ENCODE measurements around the gene NFIX.
A peak's percentile ranks its signal among the peaks of the same experiment; 100 is the strongest.

Gene NFIX

GRCh38 chr19:13079542-13079986, 84.3 kb downstream of the NFIX start:
- DNase-seq (ENCODE audit: low spot score in 2 of 2) = no peak
- no peak for ATAC-seq (replicated peaks; ENCODE audit: extremely low read depth, poor library complexity, severe bottlenecking)
- Mint-ChIP-seq H3K9me3 (no peaks in the 10 kb centered on the region), H3K36me3 (ENCODE audit: insufficient read depth) (no peaks in the 10 kb centered on the region), H3K4me3 (no peak overlapping the region), H3K27ac (ENCODE audit: low read depth) (no peak overlapping the region), H3K4me1 (no peaks in the 10 kb centered on the region), H3K27me3 (no peaks in the 10 kb centered on the region)

- H3K4me3 Mint-ChIP-seq = no peak overlapping the region
- H3K27me3 Mint-ChIP-seq = no peaks in the 10 kb centered on the region
- DNase-seq (ENCODE audit: low spot score in 2 of 2) (no peak), ATAC-seq (replicated peaks; ENCODE audit: extremely low read depth, poor library complexity, severe bottlenecking) (no peak)
- no peak overlapping the region for H3K27ac Mint-ChIP-seq (ENCODE audit: low read depth)
- H3K36me3 Mint-ChIP-seq (ENCODE audit: insufficient read depth) = no peaks in the 10 kb centered on the region
- H3K9me3 Mint-ChIP-seq = no peaks in the 10 kb centered on the region
- H3K4me1 Mint-ChIP-seq = no peaks in the 10 kb centered on the region
Observed at GRCh38 chr19:13082192-13083007, 87.1 kb downstream of the NFIX start.

- Mint-ChIP-seq H3K4me3 (no peak overlapping the region), H3K27me3 (no peaks in the 10 kb centered on the region), H3K36me3 (ENCODE audit: insufficient read depth) (no peaks in the 10 kb centered on the region), H3K9me3 (no peaks in the 10 kb centered on the region), H3K27ac (ENCODE audit: low read depth) (no peak overlapping the region), H3K4me1 (no peaks in the 10 kb centered on the region)
- ATAC-seq (replicated peaks; ENCODE audit: extremely low read depth, poor library complexity, severe bottlenecking) (no peak), DNase-seq (ENCODE audit: low spot score in 2 of 2) (no peak)
Observed at GRCh38 chr19:13083008-13083404, 87.7 kb downstream of the NFIX start.

GRCh38 chr19:13083627-13084026, 88.4 kb downstream of the NFIX start:
- no peak for DNase-seq (ENCODE audit: low spot score in 2 of 2)
- Mint-ChIP-seq H3K4me1 (no peaks in the 10 kb centered on the region), H3K27ac (ENCODE audit: low read depth) (no peak overlapping the region), H3K36me3 (ENCODE audit: insufficient read depth) (no peaks in the 10 kb centered on the region), H3K27me3 (no peaks in the 10 kb centered on the region), H3K4me3 (no peak overlapping the region), H3K9me3 (no peaks in the 10 kb centered on the region)
- ATAC-seq (replicated peaks; ENCODE audit: extremely low read depth, poor library complexity, severe bottlenecking) = no peak

- Mint-ChIP-seq H3K27me3 (no peaks in the 10 kb centered on the region), H3K4me1 (no peaks in the 10 kb centered on the region), H3K9me3 (no peaks in the 10 kb centered on the region), H3K36me3 (ENCODE audit: insufficient read depth) (no peaks in the 10 kb centered on the region), H3K4me3 (no peak overlapping the region), H3K27ac (ENCODE audit: low read depth) (no peak overlapping the region)
- DNase-seq (ENCODE audit: low spot score in 2 of 2) = no peak
- no peak for ATAC-seq (replicated peaks; ENCODE audit: extremely low read depth, poor library complexity, severe bottlenecking)
Observed at GRCh38 chr19:13085666-13086065, 90.4 kb downstream of the NFIX start.

- ATAC-seq (replicated peaks; ENCODE audit: extremely low read depth, poor library complexity, severe bottlenecking) (no peak), DNase-seq (ENCODE audit: low spot score in 2 of 2) (no peak)
- no peaks in the 10 kb centered on the region for H3K9me3 Mint-ChIP-seq
- no peaks in the 10 kb centered on the region for H3K4me1 Mint-ChIP-seq
- H3K36me3 Mint-ChIP-seq (ENCODE audit: insufficient read depth) = no peaks in the 10 kb centered on the region
- no peak overlapping the region for H3K4me3 Mint-ChIP-seq
- H3K27me3 Mint-ChIP-seq = no peaks in the 10 kb centered on the region
- no peak overlapping the region for H3K27ac Mint-ChIP-seq (ENCODE audit: low read depth)
Observed at GRCh38 chr19:13086341-13086740, 91.1 kb downstream of the NFIX start.

GRCh38 chr19:13087295-13087694, 92.0 kb downstream of the NFIX start:
- ATAC-seq (replicated peaks; ENCODE audit: extremely low read depth, poor library complexity, severe bottlenecking) (no peak), DNase-seq (ENCODE audit: low spot score in 2 of 2) (no peak)
- no peaks in the 10 kb centered on the region for H3K36me3 Mint-ChIP-seq (ENCODE audit: insufficient read depth)
- H3K4me3 Mint-ChIP-seq = no peak overlapping the region
- no peaks in the 10 kb centered on the region for H3K4me1 Mint-ChIP-seq
- no peaks in the 10 kb centered on the region for H3K9me3 Mint-ChIP-seq
- H3K27ac Mint-ChIP-seq (ENCODE audit: low read depth) = no peak overlapping the region
- no peaks in the 10 kb centered on the region for H3K27me3 Mint-ChIP-seq

- no peaks in the 10 kb centered on the region for H3K4me1 Mint-ChIP-seq
Observed at GRCh38 chr19:13087795-13088537, 92.7 kb downstream of the NFIX start.

GRCh38 chr19:13089139-13089856, 94.0 kb downstream of the NFIX start:
- no peaks in the 10 kb centered on the region for H3K4me1 Mint-ChIP-seq
- no peak for DNase-seq (ENCODE audit: low spot score in 2 of 2)
- peak; percentile 49 for ATAC-seq (replicated peaks; ENCODE audit: extremely low read depth, poor library complexity, severe bottlenecking)
- no peak overlapping the region for H3K27ac Mint-ChIP-seq (ENCODE audit: low read depth)
- H3K27me3 Mint-ChIP-seq = no peaks in the 10 kb centered on the region
- H3K4me3 Mint-ChIP-seq = no peak overlapping the region
- no peaks in the 10 kb centered on the region for H3K36me3 Mint-ChIP-seq (ENCODE audit: insufficient read depth)
- H3K9me3 Mint-ChIP-seq = no peaks in the 10 kb centered on the region

More at GRCh38 chr19:13087795-13088537, 92.7 kb downstream of the NFIX start:
- no peaks in the 10 kb centered on the region for H3K9me3 Mint-ChIP-seq
- ATAC-seq (replicated peaks; ENCODE audit: extremely low read depth, poor library complexity, severe bottlenecking) (no peak), DNase-seq (ENCODE audit: low spot score in 2 of 2) (no peak)
- no peaks in the 10 kb centered on the region for H3K36me3 Mint-ChIP-seq (ENCODE audit: insufficient read depth)
- H3K27me3 Mint-ChIP-seq = no peaks in the 10 kb centered on the region
- no peak overlapping the region for H3K4me3 Mint-ChIP-seq
- no peak overlapping the region for H3K27ac Mint-ChIP-seq (ENCODE audit: low read depth)

GRCh38 chr19:13089857-13090507, 94.7 kb downstream of the NFIX start:
- ATAC-seq (replicated peaks; ENCODE audit: extremely low read depth, poor library complexity, severe bottlenecking) = no peak
- no peaks in the 10 kb centered on the region for H3K9me3 Mint-ChIP-seq
- no peaks in the 10 kb centered on the region for H3K36me3 Mint-ChIP-seq (ENCODE audit: insufficient read depth)
- no peak overlapping the region for H3K4me3 Mint-ChIP-seq
- no peak for DNase-seq (ENCODE audit: low spot score in 2 of 2)
- no peak overlapping the region for H3K27ac Mint-ChIP-seq (ENCODE audit: low read depth)
- H3K4me1 Mint-ChIP-seq = no peaks in the 10 kb centered on the region
- H3K27me3 Mint-ChIP-seq = no peaks in the 10 kb centered on the region

GRCh38 chr19:13090511-13091231, 95.4 kb downstream of the NFIX start:
- H3K9me3 Mint-ChIP-seq = no peaks in the 10 kb centered on the region
- no peaks in the 10 kb centered on the region for H3K4me1 Mint-ChIP-seq
- H3K27ac Mint-ChIP-seq (ENCODE audit: low read depth) = no peak overlapping the region
- H3K27me3 Mint-ChIP-seq = peaks cover 2% of the 10 kb centered on the region
- no peak for DNase-seq (ENCODE audit: low spot score in 2 of 2)
- no peaks in the 10 kb centered on the region for H3K36me3 Mint-ChIP-seq (ENCODE audit: insufficient read depth)
- no peak overlapping the region for H3K4me3 Mint-ChIP-seq
- ATAC-seq (replicated peaks; ENCODE audit: extremely low read depth, poor library complexity, severe bottlenecking) = no peak
